ENCODE results near the gene LHX3.

DNA sequence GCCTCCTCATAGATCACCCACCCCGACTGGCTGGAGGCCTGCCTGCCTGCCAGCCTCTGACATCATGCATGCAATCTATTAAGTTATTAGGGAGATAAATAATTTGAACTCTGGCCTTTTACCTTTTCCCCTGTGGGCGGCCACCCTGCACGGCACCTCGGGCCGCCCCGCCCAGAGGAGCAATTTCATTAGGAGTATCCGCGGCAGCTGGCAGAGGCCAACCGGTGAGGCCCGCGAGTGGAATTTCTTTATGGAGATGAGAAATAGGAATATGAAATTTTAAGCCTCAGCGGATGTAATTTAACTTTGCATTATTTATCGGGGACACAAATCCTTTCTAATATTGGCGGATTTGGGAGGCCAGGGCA is 22.5 kb downstream of the LHX3 start:
- TF ChIP-seq, protein P1, sequence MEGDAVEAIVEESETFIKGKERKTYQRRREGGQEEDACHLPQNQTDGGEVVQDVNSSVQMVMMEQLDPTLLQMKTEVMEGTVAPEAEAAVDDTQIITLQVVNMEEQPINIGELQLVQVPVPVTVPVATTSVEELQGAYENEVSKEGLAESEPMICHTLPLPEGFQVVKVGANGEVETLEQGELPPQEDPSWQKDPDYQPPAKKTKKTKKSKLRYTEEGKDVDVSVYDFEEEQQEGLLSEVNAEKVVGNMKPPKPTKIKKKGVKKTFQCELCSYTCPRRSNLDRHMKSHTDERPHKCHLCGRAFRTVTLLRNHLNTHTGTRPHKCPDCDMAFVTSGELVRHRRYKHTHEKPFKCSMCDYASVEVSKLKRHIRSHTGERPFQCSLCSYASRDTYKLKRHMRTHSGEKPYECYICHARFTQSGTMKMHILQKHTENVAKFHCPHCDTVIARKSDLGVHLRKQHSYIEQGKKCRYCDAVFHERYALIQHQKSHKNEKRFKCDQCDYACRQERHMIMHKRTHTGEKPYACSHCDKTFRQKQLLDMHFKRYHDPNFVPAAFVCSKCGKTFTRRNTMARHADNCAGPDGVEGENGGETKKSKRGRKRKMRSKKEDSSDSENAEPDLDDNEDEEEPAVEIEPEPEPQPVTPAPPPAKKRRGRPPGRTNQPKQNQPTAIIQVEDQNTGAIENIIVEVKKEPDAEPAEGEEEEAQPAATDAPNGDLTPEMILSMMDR (conservative IDR thresholded peaks at IDR 0.05; ENCODE audit: low read length) = no peak
- TF ChIP-seq EZH2phosphoT487 (IDR thresholded peaks at IDR 0.05; ENCODE audit: borderline replicate concordance) = no peak
